ENCODE data around the gene B4GALNT4. TPM values are rescaled to one million over a fixed set of nuclear protein-coding genes. Genes with fewer than 3 reads are reported as not detected.
"Not testable (repeated sequence)": the region's sequence is repeated elsewhere in the genome, so short reads cannot be mapped to it uniquely, and the experiment has no call there.

Gene B4GALNT4
- total and polyA plus RNA-seq, 2 donors (not counting 1 experiment from before 2014, with no cell fraction given) = 1.5 to 3.8 TPM

DNA sequence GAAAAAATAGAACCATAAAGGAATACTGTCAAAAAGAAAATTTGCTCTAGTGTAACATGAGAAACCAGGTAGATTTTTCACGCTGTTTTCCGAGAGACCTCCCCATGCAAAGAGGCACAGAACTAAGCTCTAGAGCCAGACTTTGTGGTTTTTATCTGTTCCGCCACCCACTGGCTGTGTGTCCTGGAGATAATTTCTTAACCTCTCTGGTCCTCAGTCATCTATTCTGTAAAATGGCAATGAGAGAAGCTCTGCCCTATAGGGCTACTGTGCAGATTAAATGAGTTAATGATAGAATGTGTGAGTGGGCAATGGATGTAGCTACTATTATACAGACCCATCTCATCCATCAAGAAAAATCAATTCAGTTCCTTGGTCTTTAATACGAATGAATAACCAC, 54.9 kb downstream of the B4GALNT4 start:
- Histone ChIP-seq H3K79me2 (ENCODE audit: control insufficient read depth, insufficient read depth, low read length) (no peaks in the 10 kb centered on the region), H3K4me2 (ENCODE audit: extremely low read depth, insufficient read depth, low read length) (no peak overlapping the region), H3K4me3 (replicated peaks in 1 of 4; ENCODE audit: control extremely low read depth in 1 of 4, insufficient read depth in 1 of 4, low read depth in 3 of 4, low read length in 4 of 4) (no peak overlapping the region), H3K9ac (ENCODE audit: insufficient read depth, low read length) (no peak overlapping the region), H2AFZ (ENCODE audit: low read length) (no peak overlapping the region), H3K27me3 (ENCODE audit: control insufficient read depth, insufficient read depth, low read length) (peaks cover 2% of the 10 kb centered on the region), H3K27ac (ENCODE audit: insufficient read depth, low read length) (no peak overlapping the region), H3K4me1 (ENCODE audit: control insufficient read depth, extremely low read depth, insufficient read depth, low read length) (no peaks in the 10 kb centered on the region), H3K9me3 (ENCODE audit: control insufficient read depth, insufficient read depth, low read depth, low read length) (no peaks in the 10 kb centered on the region), H3K36me3 (ENCODE audit: control insufficient read depth, insufficient read depth, low read length) (no peaks in the 10 kb centered on the region), H4K20me1 (ENCODE audit: control insufficient read depth, extremely low read depth, insufficient read depth, low read length) (no peaks in the 10 kb centered on the region)
- TF ChIP-seq, protein P1, sequence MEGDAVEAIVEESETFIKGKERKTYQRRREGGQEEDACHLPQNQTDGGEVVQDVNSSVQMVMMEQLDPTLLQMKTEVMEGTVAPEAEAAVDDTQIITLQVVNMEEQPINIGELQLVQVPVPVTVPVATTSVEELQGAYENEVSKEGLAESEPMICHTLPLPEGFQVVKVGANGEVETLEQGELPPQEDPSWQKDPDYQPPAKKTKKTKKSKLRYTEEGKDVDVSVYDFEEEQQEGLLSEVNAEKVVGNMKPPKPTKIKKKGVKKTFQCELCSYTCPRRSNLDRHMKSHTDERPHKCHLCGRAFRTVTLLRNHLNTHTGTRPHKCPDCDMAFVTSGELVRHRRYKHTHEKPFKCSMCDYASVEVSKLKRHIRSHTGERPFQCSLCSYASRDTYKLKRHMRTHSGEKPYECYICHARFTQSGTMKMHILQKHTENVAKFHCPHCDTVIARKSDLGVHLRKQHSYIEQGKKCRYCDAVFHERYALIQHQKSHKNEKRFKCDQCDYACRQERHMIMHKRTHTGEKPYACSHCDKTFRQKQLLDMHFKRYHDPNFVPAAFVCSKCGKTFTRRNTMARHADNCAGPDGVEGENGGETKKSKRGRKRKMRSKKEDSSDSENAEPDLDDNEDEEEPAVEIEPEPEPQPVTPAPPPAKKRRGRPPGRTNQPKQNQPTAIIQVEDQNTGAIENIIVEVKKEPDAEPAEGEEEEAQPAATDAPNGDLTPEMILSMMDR (conservative IDR thresholded peaks at IDR 0.05 in 1 of 2, IDR thresholded peaks at IDR 0.05 in 1 of 2; ENCODE audit: low read depth in 1 of 2, low read length in 2 of 2) = no peak
- TF ChIP-seq EZH2 (IDR thresholded peaks at IDR 0.05; ENCODE audit: low read length, missing control alignments) = no peak
- no peak for DNase-seq (ENCODE audit: low read depth in 2 of 2)

DNA sequence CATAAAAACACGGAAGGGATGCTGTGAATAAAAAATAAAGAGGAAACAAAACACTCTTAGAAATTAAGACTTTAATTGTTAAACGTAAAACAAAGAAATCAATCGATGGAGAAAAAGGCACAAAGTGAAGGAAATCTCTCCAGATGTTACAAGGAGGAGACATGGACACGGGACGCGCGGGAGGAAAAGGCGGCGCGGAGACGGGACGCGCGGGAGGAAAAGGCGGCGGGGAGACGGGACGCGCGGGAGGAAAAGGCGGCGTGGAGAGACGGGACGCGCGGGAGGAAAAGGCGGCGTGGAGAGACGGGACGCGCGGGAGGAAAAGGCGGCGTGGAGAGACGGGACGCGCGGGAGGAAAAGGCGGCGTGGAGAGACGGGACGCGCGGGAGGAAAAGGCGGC, 55.5 kb downstream of the B4GALNT4 start:
- H2AFZ ChIP-seq (ENCODE audit: low read length); H3K9ac ChIP-seq (ENCODE audit: insufficient read depth, low read length); H3K4me3 ChIP-seq (replicated peaks in 1 of 4; ENCODE audit: control extremely low read depth in 1 of 4, insufficient read depth in 1 of 4, low read depth in 3 of 4, low read length in 4 of 4); DNase-seq (ENCODE audit: low read depth in 2 of 2); H3K27me3 ChIP-seq (ENCODE audit: control insufficient read depth, insufficient read depth, low read length); H3K4me2 ChIP-seq (ENCODE audit: extremely low read depth, insufficient read depth, low read length); H3K4me1 ChIP-seq (ENCODE audit: control insufficient read depth, extremely low read depth, insufficient read depth, low read length); H3K36me3 ChIP-seq (ENCODE audit: control insufficient read depth, insufficient read depth, low read length); H3K27ac ChIP-seq (ENCODE audit: insufficient read depth, low read length); H4K20me1 ChIP-seq (ENCODE audit: control insufficient read depth, extremely low read depth, insufficient read depth, low read length); H3K9me3 ChIP-seq (ENCODE audit: control insufficient read depth, insufficient read depth, low read depth, low read length); H3K79me2 ChIP-seq (ENCODE audit: control insufficient read depth, insufficient read depth, low read length): not testable (repeated sequence)

DNA sequence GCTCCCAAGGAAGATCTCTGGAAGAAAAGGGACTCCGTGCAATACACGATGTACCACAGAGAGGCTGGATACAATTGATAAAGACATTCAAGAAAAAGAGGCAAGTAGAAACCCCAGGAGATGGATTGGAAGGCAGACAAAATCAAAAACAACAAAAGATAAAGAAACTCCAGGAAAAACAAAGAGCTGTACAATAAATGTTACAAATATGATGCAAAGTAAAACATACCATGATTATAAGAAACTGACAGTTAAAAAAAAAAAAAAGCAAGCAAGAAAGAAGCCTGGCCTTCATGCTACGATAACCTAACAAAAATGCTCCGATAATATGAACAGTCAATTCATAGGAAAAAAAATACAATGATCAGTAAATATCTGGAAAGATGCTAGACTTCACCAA, 56.0 kb downstream of the B4GALNT4 start:
- H3K79me2 ChIP-seq (ENCODE audit: control insufficient read depth, insufficient read depth, low read length) = no peaks in the 10 kb centered on the region
- H4K20me1 ChIP-seq (ENCODE audit: control insufficient read depth, extremely low read depth, insufficient read depth, low read length) = no peaks in the 10 kb centered on the region
- H3K4me3 ChIP-seq (replicated peaks in 1 of 4; ENCODE audit: control extremely low read depth in 1 of 4, insufficient read depth in 1 of 4, low read depth in 3 of 4, low read length in 4 of 4) = no peak overlapping the region
- H3K27ac ChIP-seq (ENCODE audit: insufficient read depth, low read length) = no peak overlapping the region
- no peaks in the 10 kb centered on the region for H3K9me3 ChIP-seq (ENCODE audit: control insufficient read depth, insufficient read depth, low read depth, low read length)
- no peak overlapping the region for H3K4me2 ChIP-seq (ENCODE audit: extremely low read depth, insufficient read depth, low read length)
- H3K36me3 ChIP-seq (ENCODE audit: control insufficient read depth, insufficient read depth, low read length) = no peaks in the 10 kb centered on the region
- TF ChIP-seq, protein P1 (conservative IDR thresholded peaks at IDR 0.05 in 1 of 2, IDR thresholded peaks at IDR 0.05 in 1 of 2; ENCODE audit: low read depth in 1 of 2, low read length in 2 of 2) = no peak
- TF ChIP-seq EZH2 (IDR thresholded peaks at IDR 0.05; ENCODE audit: low read length, missing control alignments) = no peak
- no peak overlapping the region for H3K9ac ChIP-seq (ENCODE audit: insufficient read depth, low read length)
- no peaks in the 10 kb centered on the region for H3K4me1 ChIP-seq (ENCODE audit: control insufficient read depth, extremely low read depth, insufficient read depth, low read length)
- no peak for DNase-seq (ENCODE audit: low read depth in 2 of 2)
- H2AFZ ChIP-seq (ENCODE audit: low read length) = no peak overlapping the region
- H3K27me3 ChIP-seq (ENCODE audit: control insufficient read depth, insufficient read depth, low read length) = peaks cover 2% of the 10 kb centered on the region
